Measurements from ENCODE around the gene CAMK1.

GRCh38 chr3:9815986-9816385 is 46.2 kb upstream of the CAMK1 start:
- TF ChIP-seq POLR2AphosphoS5 (IDR thresholded peaks at IDR 0.05; ENCODE audit: low read depth, low read length), result no peak
- TF ChIP-seq TAF1 (IDR thresholded peaks at IDR 0.05; ENCODE audit: borderline replicate concordance, insufficient read depth, low read length), result no peak
